Keratinocyte (primary cell): ENCODE results near the gene MED12L.

ENCODE experiments used
- CTCF ChIP-seq, 3 experiments: IDR thresholded peaks in 1 of 3; conservative IDR thresholded peaks in 1 of 3; optimal IDR thresholded peaks in 1 of 3; 2 replicates in 2 of 3; 3 replicates in 1 of 3; pipeline versions ENCODE3 to v1.5.1; 2011; ENCODE audit warnings: low read length in 3 of 3, mild to moderate bottlenecking in 3 of 3, moderate library complexity in 2 of 3, control low read depth in 1 of 3, inconsistent platforms in 1 of 3; ENCODE audit not compliant: insufficient read depth in 2 of 3; ENCODE audit errors: extremely low read depth in 1 of 3
- EZH2 ChIP-seq: IDR thresholded peaks from one replicate; pipeline ENCODE4 v1.6.1; 2012; ENCODE audit warnings: inconsistent platforms, mild to moderate bottlenecking, low read length, moderate library complexity

- no peak for TF ChIP-seq CTCF (optimal IDR thresholded peaks at IDR 0.05 in 1 of 3, IDR thresholded peaks at IDR 0.05 in 1 of 3, conservative IDR thresholded peaks at IDR 0.05 in 1 of 3; ENCODE audit: extremely low read depth in 1 of 3, insufficient read depth in 2 of 3, low read length in 3 of 3)
- no peak for TF ChIP-seq EZH2
Observed at GRCh38 chr3:151367448-151367847, 282.0 kb downstream of the MED12L start.
